H9 (cell line): Measurements from ENCODE around the gene POF1B. TPM values are rescaled to one million over a fixed set of nuclear protein-coding genes. Genes with fewer than 3 reads are reported as not detected.

Source experiments
- DNase-seq: peaks from one replicate; pipeline ENCODE4 v3.0.0-alpha.2; 2017
- H2AFZ ChIP-seq: one replicate; pipeline ENCODE4 v1.6.1; 2013; ENCODE audit warnings: mild to moderate bottlenecking, low read length, control low read depth, moderate library complexity
- H2AK5ac ChIP-seq: 2 replicates; pipeline ENCODE4 v1.6.1; 2013; ENCODE audit warnings: low read length, control low read depth, mixed read lengths; ENCODE audit not compliant: insufficient read length
- H2BK120ac ChIP-seq: one replicate; pipeline ENCODE4 v1.6.1; 2013; ENCODE audit warnings: low read depth, mild to moderate bottlenecking, low read length, control low read depth, inconsistent platforms; ENCODE audit not compliant: poor library complexity, severe bottlenecking
- H2BK12ac ChIP-seq: 2 replicates; pipeline ENCODE4 v1.6.1; 2013; ENCODE audit warnings: low read length, control low read depth, mixed read lengths, low read depth; ENCODE audit not compliant: insufficient read length
- H2BK15ac ChIP-seq: 2 replicates; pipeline ENCODE4 v1.6.1; 2013; ENCODE audit warnings: low read depth, low read length, control low read depth
- H2BK20ac ChIP-seq: one replicate; pipeline ENCODE4 v1.6.1; 2013; ENCODE audit warnings: low read depth, mild to moderate bottlenecking, low read length, control low read depth, inconsistent platforms; ENCODE audit not compliant: poor library complexity, severe bottlenecking
- H2BK5ac ChIP-seq: 2 replicates; pipeline ENCODE4 v1.6.1; 2013; ENCODE audit warnings: low read length, control low read depth, mixed read lengths; ENCODE audit not compliant: insufficient read length
- H3K14ac ChIP-seq: 2 replicates; pipeline ENCODE4 v1.6.1; 2013; ENCODE audit warnings: low read length, control low read depth; ENCODE audit not compliant: insufficient read depth
- H3K18ac ChIP-seq: 2 replicates; pipeline ENCODE4 v1.6.1; 2013; ENCODE audit warnings: low read depth, mild to moderate bottlenecking, mixed read lengths, low read length, control low read depth; ENCODE audit not compliant: insufficient read length
- H3K23ac ChIP-seq: 2 replicates; pipeline ENCODE4 v1.6.1; 2013; ENCODE audit warnings: low read length, control low read depth, mixed read lengths, low read depth; ENCODE audit not compliant: insufficient read length
- H3K23me2 ChIP-seq: 2 replicates; pipeline ENCODE4 v1.6.1; 2013; ENCODE audit warnings: low read depth, mild to moderate bottlenecking, mixed read lengths, low read length, control low read depth; ENCODE audit not compliant: insufficient read length, poor library complexity, severe bottlenecking
- H3K27ac ChIP-seq: 2 replicates; pipeline ENCODE4 v1.5.1; 2013; ENCODE audit warnings: low read length, control low read depth, mixed read lengths, low read depth; ENCODE audit not compliant: insufficient read length
- H3K27me3 ChIP-seq: 2 replicates; pipeline ENCODE4 v1.6.1; 2013; ENCODE audit warnings: low read length, control low read depth, inconsistent platforms; ENCODE audit not compliant: insufficient read depth
- H3K4ac ChIP-seq: 2 replicates; pipeline ENCODE4 v1.6.1; 2013; ENCODE audit warnings: low read depth, mild to moderate bottlenecking, control low read depth, inconsistent platforms, low read length, moderate library complexity
- H3K4me1 ChIP-seq: 2 replicates; pipeline ENCODE4 v1.6.1; 2013; ENCODE audit warnings: low read length, control low read depth, inconsistent platforms; ENCODE audit not compliant: insufficient read depth
- H3K4me2 ChIP-seq: 2 replicates; pipeline ENCODE4 v1.6.1; 2013; ENCODE audit warnings: low read length, control low read depth, mixed read lengths; ENCODE audit not compliant: insufficient read length, insufficient read depth
- H3K56ac ChIP-seq: 2 replicates; pipeline ENCODE4 v1.6.1; 2013; ENCODE audit warnings: low read depth, mild to moderate bottlenecking, mixed read lengths, low read length, control low read depth; ENCODE audit not compliant: insufficient read length
- H3K79me1 ChIP-seq: 2 replicates; pipeline ENCODE4 v1.6.1; 2013; ENCODE audit warnings: low read depth, mild to moderate bottlenecking, moderate library complexity, low read length, control low read depth, inconsistent platforms; ENCODE audit not compliant: insufficient read depth, poor library complexity, severe bottlenecking
- H3K79me2 ChIP-seq: 2 replicates; pipeline ENCODE4 v1.6.1; 2013; ENCODE audit warnings: low read length, control low read depth, inconsistent platforms; ENCODE audit not compliant: insufficient read depth
- H3K9ac ChIP-seq: 2 replicates; pipeline ENCODE4 v1.6.1; 2013; ENCODE audit warnings: low read length, control low read depth, mixed read lengths; ENCODE audit not compliant: insufficient read length; ENCODE audit errors: extremely low read depth
- H3K9me3 ChIP-seq: one replicate; pipeline ENCODE4 v1.6.1; 2013; ENCODE audit warnings: low read depth, low read length, inconsistent platforms; ENCODE audit not compliant: control insufficient read depth
- H3T11ph ChIP-seq: one replicate; pipeline ENCODE4 v1.6.1; 2013; ENCODE audit warnings: mild to moderate bottlenecking, low read length, control low read depth, inconsistent platforms
- H4K20me1 ChIP-seq: one replicate; pipeline ENCODE4 v1.6.1; 2013; ENCODE audit not compliant: control insufficient read depth, insufficient read length, insufficient read depth
- H4K5ac ChIP-seq: 2 replicates; pipeline ENCODE4 v1.6.1; 2013; ENCODE audit warnings: low read depth, mild to moderate bottlenecking, mixed read lengths, low read length, control low read depth; ENCODE audit not compliant: insufficient read length
- H4K8ac ChIP-seq: replicated peaks from 2 replicates; pipeline ENCODE4 v1.6.1; 2013; ENCODE audit warnings: low read length, control low read depth, mixed read lengths, low read depth; ENCODE audit not compliant: insufficient read length
- H4K91ac ChIP-seq: 2 replicates; pipeline ENCODE4 v1.6.1; 2013; ENCODE audit warnings: low read depth, mild to moderate bottlenecking, moderate library complexity, mixed read lengths, low read length, control low read depth; ENCODE audit not compliant: insufficient read length
- H3K27ac Mint-ChIP-seq, 3 experiments: 2 replicates in 2 of 3; 3 replicates in 1 of 3; pipeline ENCODE4 v1.8.0; 2020 to 2021; ENCODE audit warnings: mixed read lengths in 3 of 3, mild to moderate bottlenecking in 1 of 3, moderate library complexity in 1 of 3
- H3K27me3 Mint-ChIP-seq: 2 replicates; pipeline ENCODE4 v1.8.0; 2021; ENCODE audit warnings: low read depth, mild to moderate bottlenecking, moderate library complexity, mixed read lengths
- H3K36me3 Mint-ChIP-seq, 3 experiments: 2 replicates in 2 of 3; 3 replicates in 1 of 3; pipeline ENCODE4 v1.8.0; 2020 to 2021; ENCODE audit warnings: low read depth in 3 of 3, mixed read lengths in 3 of 3; ENCODE audit not compliant: insufficient read depth in 1 of 3
- H3K4me1 Mint-ChIP-seq, 2 experiments: 2 replicates each; pipeline ENCODE4 v1.8.0; 2020; ENCODE audit warnings: mixed read lengths in 2 of 2
- H3K4me3 Mint-ChIP-seq, 2 experiments: 2 replicates in 1 of 2; 3 replicates in 1 of 2; pipeline ENCODE4 v1.8.0; 2020 to 2021; ENCODE audit warnings: mild to moderate bottlenecking in 2 of 2, mixed read lengths in 2 of 2, moderate library complexity in 1 of 2
- H3K9me3 Mint-ChIP-seq, 2 experiments: 2 replicates in 1 of 2; 3 replicates in 1 of 2; pipeline ENCODE4 v1.8.0; 2020; ENCODE audit warnings: mild to moderate bottlenecking in 2 of 2, mixed read lengths in 2 of 2, moderate library complexity in 1 of 2
- CTCF ChIP-seq: fragments of 200-600 bp; sonication (generic); conservative IDR thresholded peaks from 3 replicates; pipeline ENCODE4 v1.8.0; 2021; ENCODE audit warnings: antibody characterized with exemption, mild to moderate bottlenecking
- WGBS: extraction: QIAGEN DNeasy Blood & Tissue Kit; methylation state at CpG from one replicate; pipeline ENCODE4 v1.1.7; 2013; ENCODE audit warnings: missing lambda C conversion rate, low lambda C conversion rate, mixed read lengths; ENCODE audit not compliant: insufficient read length; ENCODE audit errors: extremely low coverage; 5-methylcytosine and 5-hydroxymethylcytosine counted together
- total RNA-seq: library from RNA; stranded (reverse); gene quantifications from 2 replicates; pipeline ENCODE4 v1.2.1, GENCODE V29; 2021

The POF1B gene
- total RNA-seq, 1 experiment from 2014 or later = not detected

GRCh38 chrX:85359051-85359450 lies 20.4 kb downstream of the POF1B start:
- no peaks in the 10 kb centered on the region for H3K23me2 ChIP-seq
- no peak overlapping the region for H3T11ph ChIP-seq
- no peaks in the 10 kb centered on the region for H4K20me1 ChIP-seq
- no peak overlapping the region for H3K23ac ChIP-seq
- no peak overlapping the region for H3K9ac ChIP-seq
- no peak overlapping the region for H4K5ac ChIP-seq
- no peaks in the 10 kb centered on the region for H3K27me3 ChIP-seq
- no peak overlapping the region for H3K56ac ChIP-seq
- peaks cover 0 to 1% (median 0%) of the 10 kb centered on the region in 3 experiments; a peak in 1 of 7 replicates for H3K36me3 Mint-ChIP-seq
- no peak overlapping the region for H2BK15ac ChIP-seq
- H3K18ac ChIP-seq = no peak overlapping the region
- no peak overlapping the region for H3K14ac ChIP-seq
- no peak overlapping the region for H2BK12ac ChIP-seq
- no peak overlapping the region for H4K91ac ChIP-seq
- H3K27ac ChIP-seq = no peak overlapping the region
- H3K79me1 ChIP-seq = no peaks in the 10 kb centered on the region
- TF ChIP-seq CTCF = no peak
- H4K8ac ChIP-seq = no peak overlapping the region
- no peak overlapping the region for H2BK5ac ChIP-seq
- no peak overlapping the region for H2AK5ac ChIP-seq
- H2BK120ac ChIP-seq = no peak overlapping the region
- H3K4me3 Mint-ChIP-seq = no peak overlapping the region
- no CpG with 5 or more reads among the region's 1 CpG for WGBS
- no peaks in the 10 kb centered on the region for H3K4me1 ChIP-seq
- H3K27me3 Mint-ChIP-seq = peaks cover 5% of the 10 kb centered on the region; the same call in 1 of the 2 replicates
- no peak overlapping the region for H3K4ac ChIP-seq
- H3K4me2 ChIP-seq = no peak overlapping the region
- H3K9me3 Mint-ChIP-seq = peaks cover 54 to 60% of the 10 kb centered on the region in 2 experiments
- H3K79me2 ChIP-seq = no peaks in the 10 kb centered on the region
- no peak for DNase-seq
- H2BK20ac ChIP-seq = no peak overlapping the region
- H3K27ac Mint-ChIP-seq = no peak overlapping the region
- H3K9me3 ChIP-seq = no peaks in the 10 kb centered on the region
- no peaks in the 10 kb centered on the region for H3K4me1 Mint-ChIP-seq
- H2AFZ ChIP-seq = no peak overlapping the region
